ENCODE results near the gene TFPI.

DNA sequence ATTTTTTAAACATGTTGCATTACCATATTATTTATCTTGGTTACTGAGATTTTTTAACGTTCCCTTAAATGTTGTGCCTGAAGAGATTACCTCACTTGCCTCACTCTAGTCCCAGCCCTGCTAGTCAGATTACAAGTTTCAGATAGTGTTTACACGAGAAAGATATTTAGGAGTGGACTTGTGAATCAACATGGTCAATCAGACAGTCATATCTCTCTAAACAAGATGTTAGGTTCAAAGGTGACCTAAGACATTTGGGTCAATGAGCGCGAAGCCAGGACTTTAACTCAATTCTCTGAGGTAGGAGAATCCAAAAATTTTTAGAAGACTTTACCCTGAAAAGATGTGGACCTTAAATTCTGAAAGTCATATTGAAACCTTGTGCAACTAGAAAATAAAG lies 91.4 kb downstream of the TFPI start:
- TF ChIP-seq RAD21 (IDR thresholded peaks at IDR 0.05; ENCODE audit: low read depth), result no peak
- TF ChIP-seq TEAD4 (IDR thresholded peaks at IDR 0.05), result no peak
- no peak for TF ChIP-seq EP300 (IDR thresholded peaks at IDR 0.05; ENCODE audit: borderline replicate concordance)
